ENCODE measurements around the gene RABGEF1.
"Not testable (repeated sequence)": the region's sequence is repeated elsewhere in the genome, so short reads cannot be mapped to it uniquely, and the experiment has no call there.

The RABGEF1 gene

DNA sequence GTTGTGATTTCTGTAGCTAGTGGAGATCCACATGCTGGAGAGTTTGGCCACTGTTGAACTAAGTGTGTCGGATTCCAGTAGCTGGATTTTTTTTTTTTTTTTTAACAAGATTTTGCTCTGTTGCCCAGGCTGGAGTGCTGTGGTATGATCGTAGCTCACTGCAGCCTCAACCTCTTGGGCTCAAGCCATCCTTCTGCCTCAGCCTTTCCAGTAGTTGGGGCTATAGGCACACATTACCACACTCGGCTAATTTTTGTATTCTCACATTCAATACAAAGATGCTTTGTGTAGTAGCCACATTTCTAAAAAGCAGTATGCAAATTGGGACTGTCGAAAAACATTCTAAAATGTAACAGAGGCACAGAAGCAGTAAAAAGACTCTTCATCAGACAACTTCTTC, 63.5 kb downstream of the RABGEF1 start:
- Histone ChIP-seq H3K27me3 (ENCODE audit: insufficient read depth, low read length, poor library complexity, severe bottlenecking) (no peaks in the 10 kb centered on the region), H3K4me2 (ENCODE audit: low read depth, low read length, poor library complexity, severe bottlenecking) (no peak overlapping the region), H2AFZ (ENCODE audit: low read length) (no peak overlapping the region), H3K4me3 (ENCODE audit: low read length, poor library complexity, severe bottlenecking) (no peak overlapping the region), H3K9ac (ENCODE audit: low read depth, low read length, poor library complexity, severe bottlenecking) (no peak overlapping the region), H4K20me1 (ENCODE audit: insufficient read depth, low read length, poor library complexity, severe bottlenecking) (no peaks in the 10 kb centered on the region), H3K36me3 (ENCODE audit: insufficient read depth, low read length) (peaks cover 92% of the 10 kb centered on the region; the same call in 1 of the 2 replicates), H3K79me2 (ENCODE audit: insufficient read depth, low read length) (no peaks in the 10 kb centered on the region), H3K4me1 (ENCODE audit: insufficient read depth, low read length, poor library complexity, severe bottlenecking) (no peaks in the 10 kb centered on the region), H3F3A (ENCODE audit: low read depth) (no peaks in the 10 kb centered on the region), H3K9me3 (ENCODE audit: insufficient read depth, low read depth, low read length) (no peaks in the 10 kb centered on the region), H3K9me2 (replicated peaks; ENCODE audit: low read depth, low read length) (no peaks in the 10 kb centered on the region)
- TF ChIP-seq, protein P1, sequence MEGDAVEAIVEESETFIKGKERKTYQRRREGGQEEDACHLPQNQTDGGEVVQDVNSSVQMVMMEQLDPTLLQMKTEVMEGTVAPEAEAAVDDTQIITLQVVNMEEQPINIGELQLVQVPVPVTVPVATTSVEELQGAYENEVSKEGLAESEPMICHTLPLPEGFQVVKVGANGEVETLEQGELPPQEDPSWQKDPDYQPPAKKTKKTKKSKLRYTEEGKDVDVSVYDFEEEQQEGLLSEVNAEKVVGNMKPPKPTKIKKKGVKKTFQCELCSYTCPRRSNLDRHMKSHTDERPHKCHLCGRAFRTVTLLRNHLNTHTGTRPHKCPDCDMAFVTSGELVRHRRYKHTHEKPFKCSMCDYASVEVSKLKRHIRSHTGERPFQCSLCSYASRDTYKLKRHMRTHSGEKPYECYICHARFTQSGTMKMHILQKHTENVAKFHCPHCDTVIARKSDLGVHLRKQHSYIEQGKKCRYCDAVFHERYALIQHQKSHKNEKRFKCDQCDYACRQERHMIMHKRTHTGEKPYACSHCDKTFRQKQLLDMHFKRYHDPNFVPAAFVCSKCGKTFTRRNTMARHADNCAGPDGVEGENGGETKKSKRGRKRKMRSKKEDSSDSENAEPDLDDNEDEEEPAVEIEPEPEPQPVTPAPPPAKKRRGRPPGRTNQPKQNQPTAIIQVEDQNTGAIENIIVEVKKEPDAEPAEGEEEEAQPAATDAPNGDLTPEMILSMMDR (conservative IDR thresholded peaks at IDR 0.05; ENCODE audit: low read length) = no peak
- no peak for TF ChIP-seq EZH2phosphoT487 (IDR thresholded peaks at IDR 0.05; ENCODE audit: borderline replicate concordance)

DNA sequence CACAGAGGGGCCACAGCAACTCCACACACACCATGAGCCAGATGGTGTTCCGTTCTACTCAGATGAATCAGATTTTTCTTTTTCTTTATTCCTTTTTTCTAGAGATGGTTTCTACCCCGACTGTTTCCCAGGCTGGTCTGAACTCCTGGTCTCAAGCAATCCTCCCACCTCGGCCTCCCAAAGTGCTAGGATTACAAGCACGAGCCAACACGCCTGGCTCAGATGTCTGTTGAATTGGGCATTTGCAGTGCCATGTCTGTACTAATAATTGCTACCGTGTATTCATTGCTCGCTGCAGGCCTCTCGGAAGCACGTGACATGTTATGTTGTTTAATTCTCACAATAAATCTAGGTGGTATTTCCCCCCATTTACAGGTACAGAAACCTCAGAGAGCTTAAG, 67.2 kb downstream of the RABGEF1 start:
- no peaks in the 10 kb centered on the region for H3K4me1 ChIP-seq (ENCODE audit: insufficient read depth, low read length, poor library complexity, severe bottlenecking)
- H3K9me3 ChIP-seq (ENCODE audit: insufficient read depth, low read depth, low read length) = no peaks in the 10 kb centered on the region
- H3K79me2 ChIP-seq (ENCODE audit: insufficient read depth, low read length) = no peaks in the 10 kb centered on the region
- no peak overlapping the region for H3K4me3 ChIP-seq (ENCODE audit: low read length, poor library complexity, severe bottlenecking)
- no peaks in the 10 kb centered on the region for H3K9me2 ChIP-seq (replicated peaks; ENCODE audit: low read depth, low read length)
- H3K4me2 ChIP-seq (ENCODE audit: low read depth, low read length, poor library complexity, severe bottlenecking) = no peak overlapping the region
- no peaks in the 10 kb centered on the region for H3K27me3 ChIP-seq (ENCODE audit: insufficient read depth, low read length, poor library complexity, severe bottlenecking)
- H2AFZ ChIP-seq (ENCODE audit: low read length) = no peak overlapping the region
- no peaks in the 10 kb centered on the region for H4K20me1 ChIP-seq (ENCODE audit: insufficient read depth, low read length, poor library complexity, severe bottlenecking)
- peaks cover 86% of the 10 kb centered on the region for H3K36me3 ChIP-seq (ENCODE audit: insufficient read depth, low read length)
- H3K9ac ChIP-seq (ENCODE audit: low read depth, low read length, poor library complexity, severe bottlenecking) = no peak overlapping the region
- no peak for TF ChIP-seq EZH2phosphoT487 (IDR thresholded peaks at IDR 0.05; ENCODE audit: borderline replicate concordance)
- TF ChIP-seq, protein P1 (conservative IDR thresholded peaks at IDR 0.05; ENCODE audit: low read length) = no peak
- H3F3A ChIP-seq (ENCODE audit: low read depth) = no peaks in the 10 kb centered on the region

DNA sequence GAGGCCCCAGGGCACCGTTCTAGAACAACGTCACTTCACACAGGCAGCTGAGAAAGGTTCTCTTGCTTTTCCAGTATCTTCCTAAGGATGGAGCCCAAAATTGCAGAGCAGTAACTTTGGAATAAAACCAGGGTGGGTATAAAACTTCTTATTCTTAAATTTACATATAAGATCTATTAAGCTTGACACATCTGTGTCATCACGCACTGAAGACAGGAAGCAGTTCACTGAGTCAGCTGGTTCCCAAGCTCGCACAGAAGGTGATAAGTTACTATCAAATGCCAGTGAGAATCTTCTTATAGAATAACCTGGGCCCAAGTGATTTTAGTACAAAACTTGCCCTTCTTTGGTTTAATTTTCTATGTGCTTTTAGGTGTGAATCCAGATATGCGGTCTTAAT, 70.2 kb downstream of the RABGEF1 start:
- H4K20me1 ChIP-seq (ENCODE audit: insufficient read depth, low read length, poor library complexity, severe bottlenecking) = no peaks in the 10 kb centered on the region
- H3F3A ChIP-seq (ENCODE audit: low read depth) = no peaks in the 10 kb centered on the region
- H3K4me2 ChIP-seq (ENCODE audit: low read depth, low read length, poor library complexity, severe bottlenecking) = no peak overlapping the region
- H3K4me1 ChIP-seq (ENCODE audit: insufficient read depth, low read length, poor library complexity, severe bottlenecking) = no peaks in the 10 kb centered on the region
- no peak overlapping the region for H2AFZ ChIP-seq (ENCODE audit: low read length)
- no peak overlapping the region for H3K9ac ChIP-seq (ENCODE audit: low read depth, low read length, poor library complexity, severe bottlenecking)
- no peaks in the 10 kb centered on the region for H3K27me3 ChIP-seq (ENCODE audit: insufficient read depth, low read length, poor library complexity, severe bottlenecking)
- no peaks in the 10 kb centered on the region for H3K9me3 ChIP-seq (ENCODE audit: insufficient read depth, low read depth, low read length)
- TF ChIP-seq, protein P1 (conservative IDR thresholded peaks at IDR 0.05; ENCODE audit: low read length) = no peak
- TF ChIP-seq EZH2phosphoT487 (IDR thresholded peaks at IDR 0.05; ENCODE audit: borderline replicate concordance) = no peak
- no peak overlapping the region for H3K4me3 ChIP-seq (ENCODE audit: low read length, poor library complexity, severe bottlenecking)
- no peaks in the 10 kb centered on the region for H3K79me2 ChIP-seq (ENCODE audit: insufficient read depth, low read length)
- H3K36me3 ChIP-seq (ENCODE audit: insufficient read depth, low read length) = peaks cover 62% of the 10 kb centered on the region
- no peaks in the 10 kb centered on the region for H3K9me2 ChIP-seq (replicated peaks; ENCODE audit: low read depth, low read length)

DNA sequence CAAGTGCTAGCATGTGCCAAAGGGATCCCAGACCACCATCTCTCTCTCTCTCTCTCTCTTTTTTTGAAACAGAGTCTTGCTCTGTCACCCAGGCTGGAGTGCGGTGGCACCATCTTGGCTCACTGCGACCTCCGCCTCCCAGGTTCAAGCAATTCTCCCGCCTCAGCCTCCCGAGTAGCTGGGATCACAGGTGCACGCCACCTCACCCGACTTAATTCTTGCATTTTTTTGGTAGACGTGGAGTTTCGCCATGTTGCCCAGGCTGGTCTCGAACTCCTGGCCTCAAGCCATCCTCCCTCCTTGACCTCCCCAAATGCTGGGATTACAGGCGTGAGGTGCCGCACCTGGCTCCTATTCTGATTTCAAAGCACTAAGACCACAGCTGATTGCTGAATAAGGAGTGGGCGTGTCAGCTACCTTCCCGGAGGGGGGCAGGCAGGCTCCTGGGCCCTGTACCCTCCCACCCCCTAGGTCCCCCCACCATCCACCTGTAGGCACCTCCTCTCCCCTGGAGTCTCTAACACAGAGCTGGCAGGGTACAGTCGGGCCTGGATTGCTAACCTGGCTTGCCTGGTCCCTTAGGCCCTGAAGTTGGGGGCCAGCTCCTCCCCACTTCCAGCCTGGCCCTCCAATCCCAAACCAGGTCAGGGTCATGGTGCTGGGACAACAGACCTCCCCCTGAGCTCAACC, 74.8 kb downstream of the RABGEF1 start:
- not testable (repeated sequence) for H3K27me3 ChIP-seq (ENCODE audit: insufficient read depth, low read length, poor library complexity, severe bottlenecking); H3F3A ChIP-seq (ENCODE audit: low read depth); H3K79me2 ChIP-seq (ENCODE audit: insufficient read depth, low read length); H3K4me2 ChIP-seq (ENCODE audit: low read depth, low read length, poor library complexity, severe bottlenecking); H2AFZ ChIP-seq (ENCODE audit: low read length); H3K9me3 ChIP-seq (ENCODE audit: insufficient read depth, low read depth, low read length); H4K20me1 ChIP-seq (ENCODE audit: insufficient read depth, low read length, poor library complexity, severe bottlenecking); H3K9me2 ChIP-seq (replicated peaks; ENCODE audit: low read depth, low read length); H3K4me3 ChIP-seq (ENCODE audit: low read length, poor library complexity, severe bottlenecking); H3K9ac ChIP-seq (ENCODE audit: low read depth, low read length, poor library complexity, severe bottlenecking); H3K4me1 ChIP-seq (ENCODE audit: insufficient read depth, low read length, poor library complexity, severe bottlenecking)
- peaks cover 17% of the 10 kb centered on the region for H3K36me3 ChIP-seq (ENCODE audit: insufficient read depth, low read length)

All from Loucy (cell line).